Thyroid gland (tissue), 4 donors: ENCODE results near the gene UBE2O. TPM values are rescaled to one million over a fixed set of nuclear protein-coding genes. Genes with fewer than 3 reads are reported as not detected.

Experiments
- DNase-seq, 2 donors: peaks; one replicate each; pipeline ENCODE4 v3.0.0-alpha.2; 2019
- H3K27ac ChIP-seq, 3 donors: fragments of 200-600 bp; sonication (generic); 1 replicate in 2 of 3; 2 replicates in 1 of 3; pipeline ENCODE4 v1.5.1; 2016 to 2019; ENCODE audit warnings: mild to moderate bottlenecking in 1 of 3, moderate library complexity in 1 of 3
- H3K27me3 ChIP-seq: fragments of 200-600 bp; sonication (generic); one replicate; pipeline ENCODE4 v1.5.1; 2019
- H3K36me3 ChIP-seq, 2 donors: fragments of 200-600 bp; sonication (generic); one replicate each; pipeline ENCODE4 v1.5.1; 2016 to 2019
- H3K4me1 ChIP-seq, 2 donors: fragments of 200-600 bp; sonication (generic); one replicate each; pipeline ENCODE4 v1.5.1; 2017 to 2019
- H3K4me3 ChIP-seq, 3 donors: fragments of 200-600 bp; sonication (generic); replicated peaks in 1 of 3; 1 replicate in 2 of 3; 2 replicates in 1 of 3; pipeline ENCODE4 v1.5.1; 2016; ENCODE audit warnings: mild to moderate bottlenecking in 1 of 3
- H3K9me3 ChIP-seq: fragments of 200-600 bp; sonication (generic); one replicate; pipeline ENCODE4 v1.5.1; 2017
- POLR2A ChIP-seq, 2 donors: fragments of 450-650 bp; IDR thresholded peaks; one replicate each; pipeline ENCODE4 v1.6.1; 2017; ENCODE audit warnings: antibody characterized with exemption in 2 of 2, mild to moderate bottlenecking in 2 of 2, moderate library complexity in 1 of 2
- WGBS, 2 donors: methylation state at CpG; one replicate each; pipeline ENCODE4 v1.1.5; 2017; 5-methylcytosine and 5-hydroxymethylcytosine counted together
- intact Hi-C: fragments of 100-400 bp; cut with DNase I; formaldehyde crosslinking; loops from one replicate; pipeline ENCODE4 v1.15.1; 2023
- total RNA-seq, 4 donors: library from RNA; depleted of rRNA; stranded (reverse); fragments of >200 nt; gene quantifications; one replicate each; pipeline ENCODE4 v1.2.3, GENCODE V29; 2016
- TF ChIP-seq, protein P1 (sequence below), 6 experiments: fragments of 200-600 bp in 3 of 6; fragments of 450-650 bp in 3 of 6; sonication (generic) in 3 of 6; IDR thresholded peaks; one replicate each; pipeline ENCODE4 v1.5.1; 2016 to 2019; ENCODE audit warnings: antibody characterized with exemption in 6 of 6, mild to moderate bottlenecking in 2 of 6, inconsistent platforms in 1 of 6, moderate library complexity in 1 of 6

The UBE2O gene
- total RNA-seq, 4 donors from 2014 or later: 26.3 to 47.9 (median 37.3) TPM

DNA sequence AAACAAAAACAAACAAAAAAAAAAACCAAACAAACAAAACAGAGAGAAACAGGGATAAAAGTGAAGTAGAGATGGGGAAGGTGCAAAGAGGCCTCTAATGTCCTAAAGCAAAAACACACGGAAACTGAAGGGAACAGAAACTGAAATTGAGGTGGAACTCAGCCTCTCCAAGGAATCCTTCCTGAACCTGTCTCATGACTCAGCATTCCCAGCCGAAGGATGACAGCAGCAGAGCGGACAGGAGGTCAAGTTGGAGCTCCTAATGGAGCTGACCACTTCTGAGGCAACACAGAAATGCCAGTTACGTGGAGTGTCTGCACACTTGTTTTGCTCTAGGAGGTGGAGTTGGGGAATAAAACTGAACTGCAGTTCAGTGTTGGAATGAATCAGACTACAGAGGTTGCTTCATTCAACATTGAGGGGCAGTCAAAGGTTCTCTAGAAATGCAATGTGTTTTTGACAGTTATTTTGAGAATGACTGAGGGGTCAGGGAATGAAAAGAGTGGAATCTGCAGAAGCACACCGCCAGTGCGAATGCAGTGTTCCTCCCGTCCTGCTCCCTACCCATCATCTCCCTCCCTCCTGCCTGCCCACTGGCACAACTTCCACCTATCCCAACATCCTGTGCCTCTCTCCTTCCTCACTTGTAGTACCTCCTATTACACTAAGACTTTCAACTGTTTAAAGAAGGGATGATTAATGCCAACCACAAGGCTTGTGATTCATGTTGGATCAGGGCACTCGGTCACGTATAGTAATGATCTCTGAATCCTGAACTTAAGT is 6.3 kb downstream of the UBE2O start:
- intact Hi-C loops: loop anchor here (5.0 kb wide), 1 partner anchor 34 kb away; no protein-coding TSS in a partner anchor
- Histone ChIP-seq H3K4me1 (peaks cover 38 to 50% of the 10 kb centered on the region in 2 donors), H3K4me3 (no peak overlapping the region), H3K36me3 (no peaks in the 10 kb centered on the region), H3K27me3 (no peaks in the 10 kb centered on the region), H3K9me3 (no peaks in the 10 kb centered on the region), H3K27ac (peak overlapping the region; percentile 5 to 56 (median 44))
- TF ChIP-seq POLR2A (IDR thresholded peaks at IDR 0.05): no peak
- TF ChIP-seq, protein P1, sequence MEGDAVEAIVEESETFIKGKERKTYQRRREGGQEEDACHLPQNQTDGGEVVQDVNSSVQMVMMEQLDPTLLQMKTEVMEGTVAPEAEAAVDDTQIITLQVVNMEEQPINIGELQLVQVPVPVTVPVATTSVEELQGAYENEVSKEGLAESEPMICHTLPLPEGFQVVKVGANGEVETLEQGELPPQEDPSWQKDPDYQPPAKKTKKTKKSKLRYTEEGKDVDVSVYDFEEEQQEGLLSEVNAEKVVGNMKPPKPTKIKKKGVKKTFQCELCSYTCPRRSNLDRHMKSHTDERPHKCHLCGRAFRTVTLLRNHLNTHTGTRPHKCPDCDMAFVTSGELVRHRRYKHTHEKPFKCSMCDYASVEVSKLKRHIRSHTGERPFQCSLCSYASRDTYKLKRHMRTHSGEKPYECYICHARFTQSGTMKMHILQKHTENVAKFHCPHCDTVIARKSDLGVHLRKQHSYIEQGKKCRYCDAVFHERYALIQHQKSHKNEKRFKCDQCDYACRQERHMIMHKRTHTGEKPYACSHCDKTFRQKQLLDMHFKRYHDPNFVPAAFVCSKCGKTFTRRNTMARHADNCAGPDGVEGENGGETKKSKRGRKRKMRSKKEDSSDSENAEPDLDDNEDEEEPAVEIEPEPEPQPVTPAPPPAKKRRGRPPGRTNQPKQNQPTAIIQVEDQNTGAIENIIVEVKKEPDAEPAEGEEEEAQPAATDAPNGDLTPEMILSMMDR (IDR thresholded peaks at IDR 0.05): no peak
- 43 to 45% methylated on average over 9 of the region's 9 CpGs for WGBS, 2 donors
- DNase-seq: peak; percentile 77 to 78

DNA sequence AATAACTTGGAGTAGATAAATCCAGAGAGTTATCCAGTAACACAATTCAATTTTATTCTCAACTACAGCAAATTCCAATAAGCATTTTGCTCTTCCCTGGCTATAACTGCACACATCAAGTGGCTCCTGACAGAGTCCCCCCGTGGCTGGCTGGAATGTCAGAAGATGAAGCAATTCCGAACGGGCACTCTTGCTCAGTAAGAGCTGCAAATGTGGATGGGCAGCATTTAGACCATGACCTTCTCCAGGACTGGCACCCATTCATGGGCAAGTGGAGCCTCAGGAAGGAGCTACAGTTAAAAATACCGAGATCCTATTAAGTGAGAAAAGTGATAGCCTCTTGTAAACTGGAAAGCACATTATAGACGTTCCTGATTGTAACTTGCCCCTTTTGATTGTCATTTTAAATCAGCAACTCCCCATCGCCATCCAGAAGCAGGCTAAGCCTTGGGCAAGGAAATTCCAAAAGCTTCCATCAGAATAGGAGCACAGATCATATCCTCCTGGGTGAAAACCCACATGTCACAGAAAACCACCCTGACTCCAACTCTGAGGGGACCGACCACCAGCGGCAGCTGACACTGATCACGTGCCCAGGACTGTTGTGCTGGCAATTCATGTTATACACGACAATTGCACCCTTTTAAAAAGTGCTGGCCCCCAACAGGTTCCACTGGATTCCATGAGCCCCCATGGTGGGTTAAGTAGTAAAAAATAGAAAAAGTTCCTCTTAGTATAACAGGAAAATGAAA is 7.1 kb downstream of the UBE2O start:
- Histone ChIP-seq H3K27me3 (no peaks in the 10 kb centered on the region), H3K27ac (peak overlapping the region; percentile 21 to 56 (median 44))
- no peak for TF ChIP-seq POLR2A (IDR thresholded peaks at IDR 0.05)

DNA sequence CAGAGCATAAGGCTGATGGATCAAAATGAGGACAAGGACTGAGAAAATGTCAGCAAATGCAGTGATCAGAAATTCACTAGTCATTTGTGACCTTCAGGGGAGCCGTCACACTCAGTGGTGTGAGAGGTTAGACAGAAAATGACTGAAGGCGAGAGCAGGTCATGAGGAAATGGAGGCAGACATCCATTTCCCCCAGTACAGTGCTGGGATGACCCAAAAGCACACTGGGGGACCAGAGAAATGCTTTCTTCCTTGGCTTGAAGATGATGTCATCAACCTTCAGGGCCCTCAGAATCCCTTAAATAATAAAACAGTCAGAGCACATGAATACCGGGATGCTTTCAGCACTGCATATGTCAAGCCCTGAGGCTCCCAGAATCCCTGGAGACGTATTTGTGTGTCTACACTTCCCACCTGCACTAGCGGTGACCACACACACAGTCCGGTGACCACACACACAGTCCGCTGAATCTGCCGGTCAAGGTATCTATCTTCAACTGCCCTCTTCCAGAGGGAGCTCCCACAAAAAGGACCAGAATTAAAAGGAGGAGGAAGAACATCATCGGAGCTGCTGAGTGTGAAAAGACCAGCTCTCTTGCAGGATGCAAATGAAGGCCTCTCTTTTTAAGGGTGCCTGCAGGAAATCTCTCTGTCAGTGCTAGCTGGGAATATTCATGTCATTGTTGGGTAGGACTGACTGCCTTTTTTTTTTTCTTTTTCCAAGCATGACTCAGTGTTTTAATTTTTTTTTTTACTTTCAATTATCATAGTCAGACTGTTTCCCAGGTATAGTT is 8.2 kb downstream of the UBE2O start:
- H3K9me3 ChIP-seq: no peaks in the 10 kb centered on the region
- intact Hi-C loops: loop anchor here (5.0 kb wide), 1 partner anchor 32 kb away; no protein-coding TSS in a partner anchor
- 82 to 86% methylated on average over 9 of the region's 9 CpGs for WGBS, 2 donors
- H3K27ac ChIP-seq: peak overlapping the region; percentile 21 to 56 (median 44)
- no peak overlapping the region for H3K4me3 ChIP-seq
- H3K27me3 ChIP-seq: no peaks in the 10 kb centered on the region
- H3K36me3 ChIP-seq: no peaks in the 10 kb centered on the region
- peaks cover 38 to 50% of the 10 kb centered on the region in 2 donors for H3K4me1 ChIP-seq
- DNase-seq: no peak
- no peak for TF ChIP-seq POLR2A (IDR thresholded peaks at IDR 0.05)
- TF ChIP-seq, protein P1 (IDR thresholded peaks at IDR 0.05): no peak

More for the DNA sequence above, 7.1 kb downstream of the UBE2O start:
- H3K4me3 ChIP-seq: no peak overlapping the region
- no peaks in the 10 kb centered on the region for H3K9me3 ChIP-seq
- peaks cover 38 to 48% of the 10 kb centered on the region in 2 donors for H3K4me1 ChIP-seq
- H3K36me3 ChIP-seq: no peaks in the 10 kb centered on the region
- 33 to 45% methylated on average over 10 of the region's 10 CpGs for WGBS, 2 donors
- DNase-seq: peak; percentile 77 to 78
- intact Hi-C loops: loop anchor here (5.0 kb wide), 1 partner anchor 34 kb away; no protein-coding TSS in a partner anchor

DNA sequence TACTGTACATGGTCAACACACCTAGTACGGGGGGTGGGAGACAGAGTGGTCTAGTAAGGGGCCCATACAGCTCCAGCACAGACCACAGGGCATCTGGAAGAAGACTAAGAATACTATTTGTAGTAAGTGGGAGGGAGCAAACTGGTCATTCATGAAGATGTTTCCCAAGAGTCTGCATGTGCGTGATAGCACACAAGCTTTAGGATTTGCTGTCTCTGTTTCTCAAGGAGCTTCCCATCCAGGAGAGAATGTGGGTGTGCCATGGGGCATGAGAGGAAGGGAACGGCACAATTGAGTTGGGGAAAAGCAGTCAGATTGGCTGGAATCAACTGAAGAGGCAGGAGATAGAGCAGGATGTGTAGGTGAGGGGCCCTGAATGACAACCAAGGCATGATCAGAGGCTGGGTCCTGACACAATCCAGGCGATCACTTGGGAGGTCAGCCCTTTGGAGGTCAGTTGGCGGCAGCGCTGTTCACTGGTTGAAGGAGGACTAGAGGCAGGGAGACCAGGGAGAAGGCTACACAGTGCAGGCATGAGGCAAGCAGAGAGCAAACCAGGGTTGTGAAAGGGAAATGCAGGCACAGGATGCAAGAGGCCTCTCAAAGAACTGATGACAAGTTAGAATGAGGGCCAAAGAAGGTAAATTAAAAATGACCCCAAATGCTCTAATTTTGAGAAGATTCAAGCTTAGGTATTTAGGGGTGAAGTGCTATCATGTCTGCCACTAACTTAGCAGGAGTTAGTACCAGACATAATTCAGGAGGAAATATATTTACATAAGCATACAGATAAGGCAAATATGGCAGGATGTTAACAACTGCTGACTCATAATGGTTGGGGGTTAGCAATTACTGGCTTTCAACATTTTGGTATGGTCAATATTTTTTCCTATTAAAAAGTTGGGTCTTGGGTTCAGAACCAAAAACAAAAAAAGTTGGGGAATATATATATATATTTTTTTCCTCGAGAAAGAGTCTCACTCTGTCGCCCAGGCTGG is 10.3 kb downstream of the UBE2O start:
- Histone ChIP-seq H3K4me1 (peaks cover 37 to 52% of the 10 kb centered on the region in 2 donors), H3K27ac (no peak overlapping the region), H3K9me3 (no peaks in the 10 kb centered on the region), H3K4me3 (no peak overlapping the region), H3K27me3 (no peaks in the 10 kb centered on the region), H3K36me3 (no peaks in the 10 kb centered on the region)
- no peak for DNase-seq
- intact Hi-C loops: no loop called here
- 94 to 95% methylated on average over 8 of the region's 8 CpGs for WGBS, 2 donors
- TF ChIP-seq POLR2A (IDR thresholded peaks at IDR 0.05): no peak

DNA sequence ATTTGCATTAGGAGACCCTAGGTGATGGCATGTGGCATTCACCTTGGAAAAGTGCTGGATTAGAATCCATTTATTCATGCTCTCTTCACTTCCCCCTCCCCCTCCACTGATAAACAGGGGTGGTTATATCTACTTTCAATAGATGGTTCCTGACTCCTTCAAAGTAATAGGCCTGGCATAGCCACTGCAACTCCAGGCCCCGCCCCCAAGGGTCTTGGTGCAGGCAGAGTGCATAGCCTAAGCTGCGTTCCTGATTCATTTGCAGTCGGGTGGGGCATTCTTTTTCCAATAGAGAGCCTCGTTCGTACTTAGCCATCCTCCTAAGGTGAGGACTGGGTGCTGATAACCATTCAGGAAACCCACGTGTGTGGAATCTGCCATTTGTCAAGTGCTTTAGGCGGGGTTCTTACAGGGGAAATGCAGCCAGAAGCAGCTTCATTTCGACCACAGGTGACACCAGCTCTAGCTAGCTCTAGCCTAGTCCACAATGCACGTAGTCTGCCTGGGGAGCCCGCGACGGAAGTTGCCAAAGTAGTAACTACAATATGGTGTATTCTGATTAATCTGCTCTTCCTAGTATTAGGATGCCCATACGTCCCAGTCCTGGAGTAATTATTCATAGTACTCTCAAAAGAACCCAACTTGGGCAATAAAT is 11.1 kb downstream of the UBE2O start:
- TF ChIP-seq, protein P1 (IDR thresholded peaks at IDR 0.05): no peak
- TF ChIP-seq POLR2A (IDR thresholded peaks at IDR 0.05): no peak
- H3K27me3 ChIP-seq: no peaks in the 10 kb centered on the region
- WGBS, 2 donors: 78 to 81% methylated on average over 13 of the region's 13 CpGs
- no peaks in the 10 kb centered on the region for H3K36me3 ChIP-seq
- H3K4me1 ChIP-seq: peaks cover 29 to 44% of the 10 kb centered on the region in 2 donors
- intact Hi-C loops: no loop called here
- DNase-seq: no peak
- no peaks in the 10 kb centered on the region for H3K9me3 ChIP-seq
- H3K27ac ChIP-seq: no peak overlapping the region
- H3K4me3 ChIP-seq: no peak overlapping the region
